Hematopoietic multipotent progenitor cell treated with erythropoietin and hydrocortisone succinate and interleukin-3 and kit ligand, for 6 days (in vitro differentiated cells): ENCODE results near the gene IREB2.
A peak's percentile ranks its signal among the peaks of the same experiment; 100 is the strongest.

Experiments
- DNase-seq: peaks from one replicate; pipeline ENCODE4 v3.0.0-alpha.2; 2015

The IREB2 gene

GRCh38 chr15:78437107-78437761, 782 bp upstream of the IREB2 start:
- peak; percentile 80 for DNase-seq

GRCh38 chr15:78438619-78439285, 736 bp downstream of the IREB2 start:
- peak; percentile 76 for DNase-seq

DNA sequence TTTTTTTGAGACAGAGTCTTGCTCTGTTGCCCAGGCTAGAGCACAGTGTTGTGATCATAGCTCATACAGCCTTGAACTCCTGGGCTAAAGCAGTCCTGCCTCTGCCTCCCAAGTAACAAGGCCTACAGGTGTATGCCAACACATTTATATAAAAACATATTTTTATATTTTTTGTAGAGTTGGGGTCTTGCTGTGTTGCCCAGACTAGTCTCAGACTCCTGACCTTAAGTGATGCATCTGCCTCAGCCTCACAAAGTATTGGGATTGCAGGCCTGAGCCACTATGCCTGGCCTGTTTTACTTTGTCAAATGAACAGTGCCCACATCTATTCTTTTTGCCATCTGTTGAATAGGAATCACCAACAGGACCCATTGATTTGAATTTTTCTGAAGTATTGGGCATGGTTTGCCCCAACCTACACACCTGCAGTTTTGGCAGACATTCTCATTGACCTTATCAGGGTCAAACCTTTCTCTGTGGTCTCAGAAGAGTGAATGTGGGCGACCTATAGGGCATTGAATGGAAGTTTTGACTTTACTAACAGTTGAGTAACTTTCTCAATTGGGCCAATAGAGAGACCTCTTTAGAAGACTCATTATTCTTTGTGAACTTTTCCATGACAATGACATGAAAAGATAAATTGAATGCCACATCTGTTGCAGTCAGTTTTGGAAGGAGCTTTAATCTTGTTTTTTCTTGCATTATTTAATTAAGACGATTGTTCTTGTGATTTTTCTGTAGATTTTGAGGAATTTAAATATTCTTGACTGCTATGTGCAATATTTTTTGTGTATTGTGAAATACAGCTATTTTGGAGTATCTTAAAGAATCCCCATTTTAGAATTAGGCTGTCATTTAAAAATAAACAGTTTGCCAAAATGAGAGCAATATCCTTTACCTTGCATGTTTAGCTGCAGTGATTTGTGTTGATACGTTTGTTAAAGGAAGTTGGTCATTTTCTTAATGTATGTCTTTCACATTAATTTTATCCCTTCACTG, 2.7 kb downstream of the IREB2 start:
- no peak for DNase-seq

DNA sequence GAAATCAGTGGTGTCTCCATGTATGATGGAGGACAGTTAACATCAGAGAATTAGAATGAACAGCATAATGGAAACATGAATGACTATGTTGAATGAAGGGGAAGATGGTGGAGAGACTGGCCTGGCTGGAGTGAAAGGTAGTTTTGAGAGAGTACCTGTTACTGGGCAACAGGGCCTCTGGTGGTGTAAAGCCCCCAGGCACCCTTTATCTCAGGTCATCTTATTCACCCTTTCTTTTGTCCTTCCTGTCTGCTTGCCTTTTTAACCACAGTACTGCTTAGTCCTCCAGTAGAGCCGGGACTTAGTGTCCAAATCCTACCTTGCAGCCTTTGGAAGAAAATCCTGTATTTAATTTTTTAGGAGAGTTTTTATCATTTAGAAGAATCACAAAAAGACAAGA, 6.2 kb downstream of the IREB2 start:
- DNase-seq, result no peak

DNA sequence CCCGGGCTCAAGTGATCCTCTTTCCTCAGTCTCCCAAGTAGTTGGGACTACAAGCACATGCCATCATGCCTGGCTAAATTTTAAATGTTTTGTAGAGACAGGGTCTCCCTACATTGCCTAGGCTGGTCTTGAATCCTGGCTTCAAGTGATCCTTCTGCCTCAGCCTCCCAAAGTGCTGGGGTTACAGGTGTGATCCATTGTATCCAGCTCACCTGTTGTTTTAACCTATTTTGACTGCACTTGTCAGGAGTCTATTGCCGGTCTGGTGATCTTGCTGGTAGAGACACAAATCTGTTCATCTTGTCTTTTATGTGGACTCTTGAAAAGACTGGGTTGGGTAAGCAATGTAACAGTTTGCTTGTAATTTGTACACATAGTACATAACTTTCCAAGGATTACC, 7.9 kb downstream of the IREB2 start:
- no peak for DNase-seq

- no peak for DNase-seq
Observed at GRCh38 chr15:78446551-78446950, 8.5 kb downstream of the IREB2 start.

DNA sequence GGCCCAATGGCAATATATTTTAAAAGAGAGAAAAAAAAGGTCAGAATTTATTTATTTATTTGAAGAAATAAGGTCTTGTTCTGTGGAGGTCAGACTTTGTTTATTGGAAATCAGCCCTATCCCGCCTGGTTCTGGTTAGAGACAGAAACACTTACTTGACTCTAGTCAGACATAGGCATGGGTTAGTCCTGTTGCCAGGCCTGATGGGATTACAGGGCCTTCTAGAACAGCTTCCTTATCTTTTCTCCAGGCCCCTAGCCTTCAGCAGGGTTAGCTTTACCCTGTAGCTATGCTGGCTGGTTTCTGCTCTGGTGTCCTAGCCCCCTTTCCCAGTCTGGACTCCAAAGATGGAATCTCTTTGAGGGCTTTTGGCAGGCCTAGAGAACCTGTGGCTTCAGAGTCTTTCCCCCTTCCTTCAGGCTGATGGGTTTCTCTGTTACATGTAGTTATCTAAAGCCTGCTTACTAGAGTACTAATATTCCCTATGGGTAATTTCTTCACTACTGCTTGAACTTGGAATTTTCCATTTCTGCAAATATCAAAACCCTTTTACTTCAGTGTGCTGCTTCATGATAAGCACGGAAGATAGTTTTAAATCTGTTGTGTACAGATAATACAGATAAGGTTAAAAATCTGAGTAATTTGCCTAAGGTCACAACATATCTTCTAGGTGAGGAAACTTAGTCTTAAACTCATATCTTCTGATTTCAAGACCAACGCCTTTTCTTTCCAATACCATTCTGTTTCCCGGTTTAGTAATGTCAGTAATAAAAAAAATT, 10.6 kb downstream of the IREB2 start:
- DNase-seq, result no peak

GRCh38 chr15:78449220-78449999, 11.4 kb downstream of the IREB2 start:
- DNase-seq, result no peak

DNA sequence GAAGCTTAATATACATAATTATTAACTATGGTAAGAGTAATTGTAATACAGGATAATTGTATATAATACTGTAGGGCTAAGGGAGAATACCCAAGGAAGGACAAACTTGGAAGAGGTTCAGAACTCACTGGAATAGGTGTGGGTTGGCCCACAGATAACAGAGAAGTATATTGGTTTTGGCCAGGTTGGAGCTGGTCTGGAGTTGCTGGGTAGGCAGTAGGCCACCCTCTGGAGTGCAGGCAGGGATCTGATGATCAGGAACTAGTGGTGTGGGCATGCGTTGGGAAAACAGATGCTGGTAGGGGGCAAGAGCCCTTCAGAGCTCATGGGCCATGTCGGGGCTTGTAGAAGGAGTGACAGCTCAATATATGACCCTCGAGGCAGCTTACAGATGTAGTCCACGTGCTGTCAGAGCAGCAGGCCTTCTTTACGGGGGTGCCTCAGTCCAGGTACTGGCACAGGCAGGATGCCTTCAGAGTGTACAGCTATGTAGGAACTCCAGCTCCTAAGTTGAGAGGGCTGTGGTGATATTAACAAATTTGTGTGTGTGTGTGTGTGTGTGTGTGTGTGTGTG, 12.4 kb downstream of the IREB2 start:
- DNase-seq, result no peak

GRCh38 chr15:78452485-78452884, 14.5 kb downstream of the IREB2 start:
- no peak for DNase-seq

- peak; percentile 47 for DNase-seq
Observed at GRCh38 chr15:78453447-78453846, 15.4 kb downstream of the IREB2 start.

GRCh38 chr15:78454992-78455391, 17.0 kb downstream of the IREB2 start:
- peak; percentile 26 for DNase-seq

- no peak for DNase-seq
Observed at GRCh38 chr15:78455749-78456148, 17.7 kb downstream of the IREB2 start.

- no peak for DNase-seq
Observed at GRCh38 chr15:78456426-78456825, 18.4 kb downstream of the IREB2 start.

GRCh38 chr15:78457101-78457500, 19.1 kb downstream of the IREB2 start:
- peak; percentile 32 for DNase-seq

GRCh38 chr15:78460737-78461136, 22.7 kb downstream of the IREB2 start:
- DNase-seq, result no peak

DNA sequence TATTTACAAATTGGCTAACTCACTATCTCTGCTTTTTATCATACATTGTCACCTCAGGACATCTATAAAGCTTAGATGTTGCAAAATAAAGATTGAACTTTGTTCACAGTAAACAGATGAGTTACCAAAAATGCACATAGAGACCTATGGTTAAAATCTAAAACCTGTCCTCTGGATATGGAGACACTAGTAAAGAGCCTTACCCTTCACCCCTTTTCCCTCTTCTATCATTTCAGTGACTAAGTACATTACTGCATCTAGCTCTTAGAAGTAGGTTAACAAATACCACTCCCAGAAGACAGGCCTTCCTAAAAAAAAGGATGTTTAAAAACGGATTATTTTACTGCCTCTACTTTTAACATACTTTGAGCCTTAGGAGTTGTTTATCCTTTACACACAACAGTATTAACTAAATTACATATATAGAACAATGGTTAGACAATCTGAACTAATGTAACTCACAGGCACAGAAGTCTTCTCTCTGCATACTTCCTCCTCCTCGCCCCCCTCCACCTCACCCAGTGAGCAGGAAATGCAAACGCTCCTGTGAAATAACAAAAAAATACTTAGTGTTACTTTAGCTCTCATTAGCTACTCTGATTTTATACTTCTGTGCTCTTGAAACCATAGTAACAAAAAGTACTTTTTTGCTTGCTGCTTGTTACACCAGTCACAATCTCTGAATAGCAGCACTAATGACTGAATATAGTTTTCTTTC, 23.3 kb downstream of the IREB2 start:
- DNase-seq, result no peak

DNA sequence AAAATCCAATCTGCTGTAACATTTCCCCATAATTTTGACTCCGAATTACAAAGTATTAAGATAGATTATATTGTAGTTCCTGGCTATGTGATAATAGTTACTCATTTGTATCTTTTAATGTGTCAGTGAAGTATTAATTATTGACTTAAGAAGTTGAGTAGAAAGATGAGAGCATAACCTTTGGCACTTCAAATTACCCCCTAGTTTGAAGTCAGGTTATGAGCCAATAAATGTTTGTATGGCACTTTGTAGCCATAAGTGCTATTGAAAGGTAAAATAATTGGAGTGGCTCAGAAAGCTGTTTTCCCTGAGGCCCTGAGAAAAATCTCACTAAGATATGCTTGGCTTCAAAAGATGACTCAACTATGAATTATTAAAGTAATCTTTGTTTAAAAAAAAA, 31.0 kb downstream of the IREB2 start:
- DNase-seq, result no peak

DNA sequence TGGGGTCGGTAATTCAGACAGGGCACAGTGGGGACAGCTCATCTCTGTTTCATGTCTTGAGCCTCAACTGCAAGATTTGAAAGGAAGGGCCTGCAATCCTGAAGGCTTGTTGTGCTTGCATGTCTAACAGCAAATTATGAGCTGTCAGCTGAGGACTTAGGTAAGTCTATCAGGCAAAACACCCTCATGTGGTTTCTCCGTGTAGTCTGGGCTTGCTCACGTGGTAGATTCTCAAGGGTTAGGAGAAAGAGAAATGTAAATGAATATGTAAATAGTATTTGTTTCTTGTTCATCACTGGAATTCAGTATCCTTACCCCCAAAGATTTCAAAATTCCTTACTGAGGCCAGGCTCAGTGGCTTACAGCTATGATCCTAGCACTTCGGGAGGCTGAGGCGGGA, 39.3 kb downstream of the IREB2 start:
- no peak for DNase-seq

GRCh38 chr15:78479650-78480049, 41.6 kb downstream of the IREB2 start:
- DNase-seq, result no peak

- no peak for DNase-seq
Observed at GRCh38 chr15:78481917-78482316, 43.9 kb downstream of the IREB2 start.
